ENCODE results near the gene PGA5.

Gene PGA5

DNA sequence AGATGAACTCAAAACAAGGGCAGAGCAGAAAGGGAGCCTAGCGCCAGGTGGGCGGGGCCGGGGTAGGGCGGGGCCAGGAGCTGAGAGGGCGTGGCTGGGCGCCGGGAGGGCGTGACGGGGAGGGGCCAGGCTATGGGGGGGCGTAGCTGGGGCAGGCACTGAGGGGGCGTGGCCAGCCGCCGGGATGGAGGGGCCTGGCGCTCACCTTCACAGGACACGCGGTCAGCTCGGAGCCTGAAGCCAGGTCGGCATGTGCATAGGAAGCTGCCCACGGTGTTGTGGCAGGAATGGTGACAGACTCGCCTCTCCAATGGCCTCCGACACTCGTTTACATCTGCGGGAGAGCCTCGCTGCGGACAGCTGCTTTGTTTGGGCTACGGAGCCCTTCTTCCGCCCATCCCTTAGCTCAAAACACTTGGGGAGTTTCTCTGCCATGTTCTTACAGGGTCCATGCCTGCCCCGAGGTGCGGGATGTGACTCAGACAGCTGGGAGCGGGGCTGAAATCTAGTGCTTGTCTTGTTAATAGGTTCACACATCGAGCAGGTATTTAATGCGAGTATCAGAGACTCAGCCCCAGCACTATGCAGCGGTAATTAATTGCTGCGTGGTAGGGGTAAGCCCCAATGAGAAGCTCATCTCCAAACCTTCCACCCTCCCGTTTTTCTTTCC is 40.7 kb downstream of the PGA5 start:
- DNase-seq (ENCODE audit: low spot score), result peak; percentile 76
- in situ Hi-C loops (cut with MboI; ENCODE audit: low sequenced_read_pairs, unreplicated experiment), result no loop called here
- TF ChIP-seq, protein P1, sequence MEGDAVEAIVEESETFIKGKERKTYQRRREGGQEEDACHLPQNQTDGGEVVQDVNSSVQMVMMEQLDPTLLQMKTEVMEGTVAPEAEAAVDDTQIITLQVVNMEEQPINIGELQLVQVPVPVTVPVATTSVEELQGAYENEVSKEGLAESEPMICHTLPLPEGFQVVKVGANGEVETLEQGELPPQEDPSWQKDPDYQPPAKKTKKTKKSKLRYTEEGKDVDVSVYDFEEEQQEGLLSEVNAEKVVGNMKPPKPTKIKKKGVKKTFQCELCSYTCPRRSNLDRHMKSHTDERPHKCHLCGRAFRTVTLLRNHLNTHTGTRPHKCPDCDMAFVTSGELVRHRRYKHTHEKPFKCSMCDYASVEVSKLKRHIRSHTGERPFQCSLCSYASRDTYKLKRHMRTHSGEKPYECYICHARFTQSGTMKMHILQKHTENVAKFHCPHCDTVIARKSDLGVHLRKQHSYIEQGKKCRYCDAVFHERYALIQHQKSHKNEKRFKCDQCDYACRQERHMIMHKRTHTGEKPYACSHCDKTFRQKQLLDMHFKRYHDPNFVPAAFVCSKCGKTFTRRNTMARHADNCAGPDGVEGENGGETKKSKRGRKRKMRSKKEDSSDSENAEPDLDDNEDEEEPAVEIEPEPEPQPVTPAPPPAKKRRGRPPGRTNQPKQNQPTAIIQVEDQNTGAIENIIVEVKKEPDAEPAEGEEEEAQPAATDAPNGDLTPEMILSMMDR (IDR thresholded peaks at IDR 0.05; ENCODE audit: borderline replicate concordance, control extremely low read depth, extremely low read depth, insufficient read depth, missing control alignments), result no peak

DNA sequence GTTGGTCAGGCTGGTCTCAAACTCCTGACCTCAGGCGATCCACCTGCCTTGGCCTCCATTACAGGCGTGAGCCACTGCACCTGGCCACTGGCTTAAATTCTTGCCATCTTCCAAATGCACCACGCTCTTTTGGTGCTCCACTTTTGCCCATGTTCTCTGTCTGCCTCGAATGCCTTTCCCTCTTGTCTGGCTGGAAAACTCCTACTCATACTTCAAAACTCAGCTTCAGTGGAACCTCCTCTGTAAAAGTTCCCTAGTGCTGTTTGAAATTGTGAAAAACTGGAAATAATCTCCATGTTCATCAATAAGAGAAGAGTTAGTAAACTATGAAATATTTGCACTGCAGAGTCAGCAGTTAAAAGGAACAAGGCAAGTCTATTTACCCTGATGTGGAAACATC is 42.6 kb downstream of the PGA5 start:
- in situ Hi-C loops (cut with MboI; ENCODE audit: low sequenced_read_pairs, unreplicated experiment), result no loop called here

DNA sequence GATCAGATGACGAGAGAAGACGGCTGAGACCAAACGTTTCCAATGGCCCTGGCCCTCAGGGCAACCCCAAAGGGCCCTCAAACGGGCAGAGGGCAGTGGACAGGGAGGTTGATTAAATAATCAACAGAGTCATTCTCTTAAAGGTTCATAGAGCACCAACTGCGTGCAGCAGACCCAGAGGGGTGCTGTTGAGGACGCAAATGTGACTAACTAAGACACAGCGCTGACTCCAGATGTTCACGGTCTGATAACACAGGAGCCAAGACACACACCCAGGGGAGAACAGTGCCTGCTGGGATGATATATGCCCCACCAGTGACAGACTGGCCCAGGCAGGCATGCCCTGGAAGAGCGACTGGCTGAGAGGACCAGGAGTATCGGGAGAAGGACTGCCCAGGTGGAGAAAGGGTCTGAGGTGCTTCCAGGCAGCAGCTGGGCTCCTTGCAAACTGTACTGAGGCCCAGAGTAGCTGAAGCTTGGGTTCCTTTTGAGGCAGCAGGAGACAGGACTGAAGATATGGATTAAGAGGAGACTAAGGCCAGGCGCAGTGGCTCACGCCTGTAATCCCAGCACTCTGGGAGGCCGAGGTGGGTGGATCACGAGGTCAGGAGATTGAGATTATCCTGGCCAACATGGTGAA is 46.5 kb downstream of the PGA5 start:
- TF ChIP-seq, protein P1 (IDR thresholded peaks at IDR 0.05; ENCODE audit: borderline replicate concordance, control extremely low read depth, extremely low read depth, insufficient read depth, missing control alignments), result no peak
- in situ Hi-C loops (cut with MboI; ENCODE audit: low sequenced_read_pairs, unreplicated experiment), result no loop called here
- DNase-seq (ENCODE audit: low spot score), result no peak

More for the DNA sequence above, 42.6 kb downstream of the PGA5 start:
- no peak for DNase-seq (ENCODE audit: low spot score)
- TF ChIP-seq, protein P1 (IDR thresholded peaks at IDR 0.05; ENCODE audit: borderline replicate concordance, control extremely low read depth, extremely low read depth, insufficient read depth, missing control alignments), result no peak

DNA sequence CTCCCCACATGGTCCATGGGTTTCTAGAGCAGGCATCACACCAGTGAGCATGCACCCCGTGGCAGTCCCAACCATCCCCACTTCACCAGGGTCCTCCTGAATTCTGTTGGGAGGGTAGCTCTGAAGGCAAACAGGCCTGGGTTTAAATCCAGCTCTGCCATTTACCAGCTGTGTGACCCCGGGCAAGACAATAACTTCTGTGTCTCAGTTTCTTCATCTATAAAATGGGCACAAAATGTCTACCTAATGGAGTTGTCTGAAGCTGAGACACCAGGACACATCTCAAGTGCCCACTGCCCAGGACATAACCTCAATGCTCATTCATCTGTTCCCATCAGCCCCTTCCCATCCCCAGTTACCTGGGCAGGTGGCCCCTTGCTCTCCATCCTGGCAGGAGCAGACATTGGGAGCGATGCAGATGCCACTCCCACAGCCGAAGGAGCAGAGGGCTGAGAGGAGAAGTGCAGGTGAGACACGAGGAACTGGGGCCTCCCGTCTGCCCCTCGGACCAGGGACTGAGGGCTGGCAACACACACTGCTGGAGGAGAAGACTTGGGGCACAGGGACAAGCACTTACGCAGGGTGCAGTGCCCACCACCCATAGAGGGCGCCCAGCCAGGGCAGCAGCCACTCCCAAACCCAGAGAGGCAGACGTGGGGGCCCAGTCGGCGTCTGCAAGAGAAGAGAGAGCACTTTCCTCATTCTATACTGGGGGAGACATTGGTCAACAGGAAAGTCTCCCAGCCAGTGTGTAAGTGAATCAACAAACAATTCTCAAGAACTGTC is 50.1 kb downstream of the PGA5 start:
- in situ Hi-C loops (cut with MboI; ENCODE audit: low sequenced_read_pairs, unreplicated experiment), result no loop called here
- DNase-seq (ENCODE audit: low spot score), result no peak
- TF ChIP-seq, protein P1 (IDR thresholded peaks at IDR 0.05; ENCODE audit: borderline replicate concordance, control extremely low read depth, extremely low read depth, insufficient read depth, missing control alignments), result no peak

DNA sequence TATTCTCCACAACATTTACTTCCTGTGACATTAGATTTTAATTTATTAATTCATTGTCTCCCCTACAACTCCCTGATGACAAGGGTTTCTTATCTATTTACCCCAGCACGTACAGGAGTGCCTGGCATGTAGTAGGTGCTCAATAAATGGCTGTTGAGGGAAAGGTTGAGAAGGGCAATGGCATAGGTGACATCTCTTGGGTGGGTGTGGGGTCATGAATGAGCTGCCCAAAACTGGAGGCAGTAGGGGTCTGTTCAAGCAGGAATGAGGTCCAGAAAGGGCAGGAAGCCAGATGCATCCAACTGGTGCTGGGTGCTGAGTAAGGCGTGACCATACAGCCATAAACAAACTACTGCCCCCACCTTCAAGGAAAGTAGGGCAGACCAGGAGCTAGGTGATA is 51.4 kb downstream of the PGA5 start:
- DNase-seq (ENCODE audit: low spot score), result no peak
- in situ Hi-C loops (cut with MboI; ENCODE audit: low sequenced_read_pairs, unreplicated experiment), result no loop called here
- TF ChIP-seq, protein P1 (IDR thresholded peaks at IDR 0.05; ENCODE audit: borderline replicate concordance, control extremely low read depth, extremely low read depth, insufficient read depth, missing control alignments), result no peak

DNA sequence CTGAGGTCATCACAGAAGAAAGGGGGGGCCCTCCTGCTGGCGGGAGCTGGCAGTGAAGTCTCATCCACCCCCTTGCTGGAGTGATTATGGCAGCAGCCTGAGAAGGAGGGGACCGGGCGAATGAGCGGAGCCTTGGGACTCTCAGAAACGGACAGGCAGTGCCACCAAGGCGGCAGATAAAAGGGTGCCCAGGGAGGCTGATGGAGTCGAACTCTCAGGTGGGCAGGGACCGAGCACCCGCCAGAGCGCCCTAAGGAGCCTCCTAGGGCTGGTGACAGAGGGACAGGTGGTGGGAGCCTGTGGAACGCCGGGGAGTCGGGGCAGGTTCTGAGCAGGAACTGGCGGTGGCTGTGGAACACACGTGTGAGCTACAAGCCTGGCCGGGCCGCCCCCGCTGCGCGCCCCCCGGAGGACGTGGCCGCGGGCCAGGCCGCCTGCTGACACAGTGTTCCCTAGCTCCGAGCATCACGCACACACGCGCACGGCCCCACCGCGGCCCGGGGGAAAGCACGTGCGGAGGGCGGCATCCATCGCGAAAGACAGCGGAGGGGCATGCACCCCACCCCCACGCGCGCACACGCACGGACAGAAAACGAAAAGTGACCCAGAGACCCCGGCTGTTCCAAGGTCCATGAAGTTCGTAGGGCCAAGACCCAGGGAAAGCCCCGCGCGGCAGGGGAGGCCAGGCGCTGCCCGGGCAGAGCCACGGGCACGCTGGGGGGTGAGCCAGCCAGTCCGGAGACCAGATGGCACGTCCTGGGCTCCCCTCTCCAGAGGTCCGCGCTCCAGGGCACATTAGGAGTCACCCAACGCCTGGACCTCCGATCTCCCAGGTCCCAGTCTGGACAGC is 53.1 kb downstream of the PGA5 start:
- in situ Hi-C loops (cut with MboI; ENCODE audit: low sequenced_read_pairs, unreplicated experiment), result no loop called here
- DNase-seq (ENCODE audit: low spot score), result peak; percentile 80

More for the DNA sequence above, 53.1 kb downstream of the PGA5 start:
- TF ChIP-seq, protein P1 (IDR thresholded peaks at IDR 0.05; ENCODE audit: borderline replicate concordance, control extremely low read depth, extremely low read depth, insufficient read depth, missing control alignments), result no peak

All from GM13976 (cell line).